Measurements from ENCODE around the gene RPL18. TPM values are rescaled to one million over a fixed set of nuclear protein-coding genes. Genes with fewer than 3 reads are reported as not detected.
A peak's percentile ranks its signal among the peaks of the same experiment; 100 is the strongest.

The RPL18 gene
- total and polyA plus RNA-seq, 9 of the 15 experiments (the other 6 are each of a cell fraction or from before 2014, with no cell fraction given) = 312 to 2,635 (median 1,653) TPM

GRCh38 chr19:48614436-48615230 lies 4.3 kb downstream of the RPL18 start, which contains the start of gene FAM83E (continued):
- TF ChIP-seq POLR2B (IDR thresholded peaks at IDR 0.05; ENCODE audit: low read depth, partially characterized antibody) (peak; percentile 90), PHB (CRISPR knock-in tag; IDR thresholded peaks at IDR 0.05) (0 out of 2 replicates have a peak, but pooled peaks have one; percentile 74), RBFOX2 (IDR thresholded peaks at IDR 0.05; ENCODE audit: low read depth, low read length) (peak; percentile 67), ZNF253 (CRISPR knock-in tag; conservative IDR thresholded peaks at IDR 0.05) (peak; percentile 83; the same call in 1 of the 2 replicates), ZC3H4 (CRISPR knock-in tag; IDR thresholded peaks at IDR 0.05; ENCODE audit: borderline replicate concordance) (no peak), ETV1 (tag; conservative IDR thresholded peaks at IDR 0.05; ENCODE audit: low read depth) (no peak), E2F8 (IDR thresholded peaks at IDR 0.05; ENCODE audit: low read depth, partially characterized antibody) (peak; percentile 76), SUPT5H (IDR thresholded peaks at IDR 0.05) (peak; percentile 89), ZNF766 (CRISPR knock-in tag; conservative IDR thresholded peaks at IDR 0.05) (no peak), ZMIZ1 (IDR thresholded peaks at IDR 0.05; ENCODE audit: low read depth in 2 of 2, low read length in 2 of 2) (peak in 1 of 2 experiments; percentile 65; a peak in 1 of 4 replicates), TEAD1 (CRISPR knock-in tag; IDR thresholded peaks at IDR 0.05) (peak in 1 of 2 experiments; percentile 72; a peak in 2 of 4 replicates), NBN (IDR thresholded peaks at IDR 0.05; ENCODE audit: low read depth) (no peak), ETV5 (CRISPR knock-in tag; IDR thresholded peaks at IDR 0.05; ENCODE audit: low read depth) (no peak), ZFP1 (CRISPR knock-in tag; IDR thresholded peaks at IDR 0.05) (no peak), CREB3L1 (IDR thresholded peaks at IDR 0.05; ENCODE audit: borderline replicate concordance, low read depth) (no peak), ZFP36 (IDR thresholded peaks at IDR 0.05; ENCODE audit: low read depth, low read length, partially characterized antibody) (no peak), TAF15 (IDR thresholded peaks at IDR 0.05; ENCODE audit: low read depth, low read length) (0 out of 2 replicates have a peak, but pooled peaks have one; percentile 20), SMAD2 (IDR thresholded peaks at IDR 0.05; ENCODE audit: low read depth, low read length) (no peak), NFIC (IDR thresholded peaks at IDR 0.05) (0 out of 2 replicates have a peak, but pooled peaks have one; percentile 21), CCNT2 (IDR thresholded peaks at IDR 0.05; ENCODE audit: borderline replicate concordance, extremely low read depth, insufficient read length, low read depth, low read length) (peak; percentile 2)

Data from K562 (cell line).